HK-2 (cell line): ENCODE data around the gene FHL3.

ENCODE experiments used
- DNase-seq: peaks from one replicate; pipeline ENCODE4 v3.0.0-alpha.2; 2018; ENCODE audit not compliant: unreplicated experiment

Gene FHL3

DNA sequence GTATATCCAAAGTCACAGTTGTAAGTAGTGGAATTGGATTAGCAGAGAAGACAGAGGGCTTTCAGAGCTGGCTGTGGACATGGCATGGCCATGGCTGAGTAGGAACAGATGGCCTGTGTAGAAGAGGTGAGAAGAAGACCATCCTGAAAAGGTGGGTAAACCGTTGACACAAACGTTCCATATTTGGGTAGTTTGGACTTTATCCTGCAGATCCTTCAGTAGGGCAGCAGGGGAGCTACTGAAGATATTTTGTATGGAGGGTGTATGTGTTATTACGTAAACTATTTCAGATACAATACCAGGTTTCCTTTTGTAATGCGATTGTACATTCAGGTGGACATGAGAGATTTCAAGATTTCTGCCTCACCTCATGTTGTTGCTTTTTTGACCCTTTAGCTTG lies 8.9 kb upstream of the FHL3 start:
- DNase-seq, result no peak

DNA sequence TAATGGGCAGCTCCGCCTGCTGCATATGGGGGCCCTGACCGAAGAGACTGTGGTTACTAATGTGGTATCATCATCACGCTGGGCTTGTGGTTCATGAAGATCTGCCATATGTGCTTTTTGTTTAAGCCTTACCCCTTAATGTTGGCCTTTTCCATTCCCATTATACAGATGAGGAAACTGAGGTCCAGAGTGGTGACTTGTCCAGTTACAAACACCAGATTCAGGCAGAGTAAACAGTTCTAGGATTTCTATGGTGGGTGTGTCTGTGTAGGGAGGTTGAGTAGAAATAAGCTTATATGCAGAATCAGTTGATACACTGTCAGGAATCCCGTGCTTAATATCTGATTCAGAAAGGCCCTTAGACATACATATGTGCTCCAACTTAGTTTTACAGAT lies 7.9 kb upstream of the FHL3 start:
- DNase-seq, result no peak

DNA sequence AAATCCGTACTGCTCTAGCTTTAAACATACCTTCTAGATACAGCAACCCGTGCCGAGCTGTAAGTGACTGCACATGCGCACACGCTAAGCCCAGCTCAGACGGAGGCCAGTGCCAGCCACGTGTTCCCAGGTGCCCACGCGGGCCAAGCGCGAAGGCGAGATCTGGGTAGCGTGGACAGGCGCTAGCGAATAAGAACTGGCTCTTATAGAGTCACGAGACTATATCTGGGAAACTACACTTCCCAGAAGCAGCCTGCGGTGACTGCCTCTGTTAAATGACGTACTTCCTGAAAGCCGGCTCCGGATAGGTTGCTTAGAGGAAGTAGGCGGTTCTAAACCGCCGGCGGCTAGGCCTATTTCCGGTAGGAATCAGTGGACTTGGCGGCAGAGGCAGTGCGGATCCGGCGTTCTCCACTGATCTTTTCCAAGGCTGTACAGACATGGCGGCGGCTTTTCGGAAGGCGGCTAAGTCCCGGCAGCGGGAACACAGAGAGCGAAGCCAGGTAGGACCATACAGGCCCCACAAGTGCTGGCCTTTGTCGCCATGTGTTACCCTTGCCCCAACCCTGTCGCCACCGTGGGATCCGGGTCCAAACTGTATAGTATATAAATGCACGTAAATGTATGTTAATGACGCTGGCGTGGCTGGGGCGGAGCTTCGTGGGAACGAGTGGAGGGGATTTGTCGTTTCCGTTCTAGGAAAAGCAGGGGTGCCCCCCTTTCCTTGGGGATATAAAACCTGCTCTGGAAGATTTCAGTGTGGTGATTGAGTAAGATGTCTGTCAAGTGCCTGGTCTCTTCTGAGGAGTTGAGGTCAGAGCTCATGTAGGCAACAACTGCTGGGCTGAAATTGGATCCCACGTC lies 7.3 kb upstream of the FHL3 start, which contains the start of gene UTP11:
Gene UTP11 (plus strand): TSS at position 372 of the 864 bp plus-strand sequence. CDS start 69 bp downstream, at position 441.
- DNase-seq, result peak; percentile 96

DNA sequence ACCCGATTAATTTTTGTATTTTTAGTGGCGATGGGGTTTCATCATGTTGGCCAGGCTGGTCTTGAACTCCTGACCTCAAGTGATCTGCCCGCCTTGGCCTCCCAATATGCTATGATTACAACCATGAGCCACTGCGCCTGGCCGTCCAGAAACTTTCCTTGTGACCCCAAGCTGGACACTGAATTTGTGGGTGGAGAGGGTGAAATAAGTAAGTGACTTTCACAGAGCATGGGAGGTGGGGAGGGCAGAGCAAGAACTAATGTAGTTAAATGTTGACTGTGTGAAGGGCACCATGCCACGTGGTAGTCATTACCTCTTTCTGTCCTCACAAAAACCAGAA lies 4.5 kb upstream of the FHL3 start:
- no peak for DNase-seq

DNA sequence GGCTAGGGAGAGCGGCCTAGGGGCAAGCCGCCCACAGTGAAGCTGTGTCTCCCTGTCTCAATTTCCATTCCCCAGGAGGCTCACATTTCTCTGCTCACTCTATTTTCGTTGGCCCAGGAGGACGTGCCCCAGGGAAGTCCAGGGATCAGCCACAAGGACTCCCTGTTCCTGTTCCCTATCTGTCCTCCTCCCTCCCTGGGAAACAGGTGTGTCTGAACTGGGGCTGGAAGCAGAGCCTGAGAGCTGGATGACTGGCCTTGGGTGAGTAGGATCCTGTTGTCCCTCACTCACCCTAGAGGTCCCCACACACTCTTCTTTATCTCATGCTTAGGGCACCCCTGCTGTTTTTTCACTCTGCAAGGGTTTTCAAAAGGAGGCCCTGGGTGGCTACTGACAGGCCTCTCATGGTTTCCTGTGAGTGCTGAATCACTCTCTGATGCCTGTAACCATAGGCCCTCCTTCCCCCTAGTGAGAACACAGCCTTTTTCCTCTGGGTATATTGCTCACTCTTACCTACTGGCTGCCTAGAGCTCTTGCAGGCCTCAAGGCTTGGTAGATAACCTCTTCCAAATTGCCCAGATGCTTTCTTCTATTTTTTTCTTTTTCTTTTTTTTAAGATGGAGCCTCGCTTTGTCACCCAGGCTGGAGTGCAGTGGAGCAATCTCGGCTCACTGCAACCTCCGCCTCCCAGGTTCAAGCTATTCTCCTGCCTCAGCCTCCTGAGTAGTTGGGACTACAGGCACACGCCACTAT lies 4.0 kb upstream of the FHL3 start:
- no peak for DNase-seq

DNA sequence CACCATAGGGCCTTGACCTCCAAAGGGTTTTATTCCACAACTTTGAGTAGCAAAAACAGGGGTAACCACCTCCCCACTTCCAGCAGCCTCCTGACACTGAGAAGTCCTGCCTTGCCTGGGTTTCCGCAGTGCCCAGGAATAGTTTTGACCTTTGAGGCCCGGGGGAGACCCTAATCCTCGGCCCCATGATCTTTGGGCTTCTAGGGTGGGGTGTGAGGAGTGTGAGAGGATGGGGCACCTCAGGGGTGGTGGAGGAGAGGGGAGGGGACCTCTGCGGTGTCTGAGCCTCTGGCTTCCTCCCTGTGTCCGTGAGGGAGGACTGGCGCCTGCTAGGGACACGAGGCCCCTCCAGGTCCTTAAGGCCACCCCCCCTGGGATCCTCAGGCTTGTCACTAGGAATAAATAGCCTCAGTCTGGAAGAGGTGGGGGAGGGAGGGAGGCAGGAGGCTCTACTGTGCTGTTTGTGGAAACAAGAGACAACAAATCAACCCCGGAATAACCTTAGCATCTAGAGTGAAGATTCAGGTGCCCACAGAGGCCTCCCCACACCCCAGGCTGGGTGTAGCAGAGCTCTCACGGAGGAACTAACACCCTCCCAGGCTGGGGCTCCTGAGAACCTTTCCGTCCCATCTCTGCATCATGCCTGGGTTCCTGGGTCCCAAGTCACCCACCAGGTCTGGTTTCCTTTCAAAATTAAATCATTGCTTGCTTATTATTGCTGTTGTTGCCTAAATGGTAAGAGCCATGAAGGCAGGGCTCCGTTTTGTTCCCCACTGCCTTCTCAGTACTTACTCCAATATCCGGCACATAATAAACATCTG lies 904 bp upstream of the FHL3 start:
- no peak for DNase-seq

DNA sequence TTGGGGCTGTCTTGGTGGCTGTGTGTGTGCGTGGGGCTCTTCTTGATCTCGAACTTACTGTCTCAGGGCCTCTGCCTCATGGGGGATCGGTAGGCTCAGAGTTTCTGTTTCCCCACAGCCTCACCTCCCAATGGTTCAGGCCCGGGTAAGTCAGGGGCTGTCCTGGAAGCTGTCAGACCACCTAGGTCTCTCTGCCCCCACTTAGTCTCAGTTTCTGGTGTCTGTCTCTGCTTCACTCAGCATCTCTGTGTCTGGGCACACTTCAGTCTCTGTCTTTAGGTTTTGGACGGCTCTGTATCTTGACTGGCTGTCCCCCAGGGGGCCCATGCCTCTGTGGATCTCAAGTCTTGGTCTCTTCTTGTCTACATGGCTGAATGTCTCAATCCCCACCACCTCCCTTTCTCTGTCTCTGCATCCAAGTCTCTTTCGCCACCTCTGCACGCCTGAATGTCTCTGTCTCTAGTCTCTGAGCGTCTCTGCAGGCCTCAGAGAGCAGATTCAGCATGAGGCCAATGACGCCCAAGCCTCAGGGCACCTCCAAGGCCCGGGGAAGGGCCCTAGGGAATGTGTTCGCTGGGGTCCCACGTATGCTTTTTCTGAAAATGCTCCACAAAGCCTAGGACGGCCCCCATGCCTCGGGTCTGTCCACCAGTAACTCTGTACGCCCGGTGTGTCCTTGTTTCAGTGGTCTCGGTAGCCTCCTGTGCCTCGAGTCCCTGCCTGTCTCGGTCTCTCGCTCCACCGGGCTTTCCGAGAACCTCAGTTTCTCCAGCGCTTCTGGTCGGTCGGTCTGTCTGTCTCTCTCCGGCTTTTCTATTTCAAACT lies 818 bp downstream of the FHL3 start:
- DNase-seq, result no peak

DNA sequence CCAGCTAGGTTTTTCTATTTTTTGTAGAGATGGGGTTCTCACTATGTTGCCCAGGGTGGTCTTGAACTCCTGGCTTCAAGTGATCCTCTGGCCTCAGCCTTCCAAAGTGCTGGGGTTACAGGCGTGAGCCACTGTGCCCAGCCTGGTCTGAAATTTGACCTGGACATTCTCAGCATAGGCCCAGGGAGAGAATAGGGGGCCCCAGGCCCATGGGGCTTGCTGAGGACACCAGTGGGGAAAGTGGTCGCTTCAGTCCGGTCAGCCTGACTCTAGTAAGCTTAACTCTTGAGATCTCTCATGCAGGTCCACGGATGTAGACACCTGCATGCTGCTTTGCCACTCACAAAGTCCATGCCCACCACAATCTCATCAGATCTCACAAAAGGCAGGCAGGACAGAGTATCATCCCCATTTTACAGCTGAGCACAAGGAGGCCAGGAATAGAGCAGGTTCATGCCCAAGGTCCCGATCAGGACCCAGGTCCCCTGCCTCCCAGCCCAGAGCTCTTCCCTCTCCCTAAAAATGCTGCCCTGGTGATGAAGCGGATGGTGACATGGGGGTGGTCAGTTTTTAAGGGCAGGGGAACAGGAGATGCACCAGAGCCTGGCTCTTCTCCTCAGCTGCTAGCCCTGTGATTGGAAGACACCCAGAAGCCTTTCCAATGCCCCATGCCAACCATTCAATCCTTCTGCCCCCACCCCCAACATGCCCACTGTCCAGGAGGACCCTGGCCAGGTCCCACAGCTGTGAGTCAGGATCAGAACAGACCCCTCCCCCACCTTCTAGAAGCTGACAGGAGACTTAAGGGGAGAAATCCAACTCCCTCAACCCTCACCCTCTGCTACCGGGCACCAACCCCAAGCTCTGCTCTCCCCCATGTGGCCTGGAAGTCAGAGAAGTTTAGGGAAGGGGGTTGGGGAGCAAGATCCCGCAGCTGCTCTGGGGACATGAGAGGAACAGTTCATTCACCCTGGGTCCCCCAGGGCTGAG lies 1.8 kb downstream of the FHL3 start:
- DNase-seq, result no peak

DNA sequence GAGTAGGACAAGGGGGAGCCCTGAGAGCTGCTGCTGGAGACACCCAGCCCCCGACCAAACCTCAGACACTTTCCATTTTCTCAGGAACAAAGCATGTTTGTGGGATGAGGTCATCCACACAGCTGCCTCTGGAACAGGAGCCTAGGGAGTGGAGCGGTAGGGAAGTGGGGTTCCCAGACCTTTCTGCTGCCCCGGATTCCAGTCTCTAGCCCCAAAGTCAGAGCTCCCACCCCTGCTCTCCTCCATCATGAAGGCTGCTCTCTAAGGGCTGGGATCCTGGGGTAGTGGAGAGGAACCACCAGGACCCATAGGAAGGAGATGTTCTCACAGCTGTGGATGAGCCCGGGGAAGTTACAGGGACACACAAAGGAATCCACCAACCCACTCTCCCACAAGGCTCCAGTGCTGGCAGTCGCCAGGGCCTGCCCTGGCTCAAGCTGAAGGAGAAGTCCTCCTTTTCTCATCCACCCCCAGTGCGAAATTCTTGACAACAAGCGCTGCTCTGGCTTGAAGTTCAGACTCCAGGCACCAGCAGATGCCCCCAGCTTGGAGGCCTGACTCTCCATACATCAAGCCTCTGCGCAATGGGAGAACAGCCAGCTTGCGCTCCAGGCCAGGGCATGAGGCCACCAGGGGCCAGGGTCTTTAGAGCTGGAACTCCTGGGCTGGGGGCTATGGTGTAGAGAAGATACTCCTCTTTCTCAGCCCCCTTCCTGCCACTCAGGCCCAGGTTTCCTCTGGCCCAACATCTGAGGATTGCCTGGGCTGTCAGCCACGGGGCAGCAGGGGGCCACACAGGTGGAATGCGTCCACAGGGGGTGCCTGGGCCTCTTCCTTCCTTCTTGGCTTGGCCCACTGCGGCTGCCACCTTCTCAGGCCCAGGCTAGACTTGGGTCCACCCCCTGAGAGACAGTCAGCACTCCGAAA lies 4.5 kb downstream of the FHL3 start:
- peak; percentile 70 for DNase-seq

DNA sequence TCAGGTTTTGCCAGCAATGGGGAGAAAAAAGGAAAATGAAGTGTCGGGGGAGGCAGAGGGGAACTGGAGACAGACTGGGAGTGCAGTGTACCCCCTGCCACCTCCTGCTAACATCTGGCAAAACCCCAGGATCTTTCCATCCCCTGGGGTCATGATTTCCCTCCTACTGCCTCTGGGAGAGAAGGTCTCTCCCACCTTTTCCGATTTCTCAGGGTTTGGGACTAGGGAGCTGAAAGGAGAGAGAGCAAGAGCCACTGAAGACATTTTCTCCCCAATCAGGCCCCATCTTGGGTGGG lies 5.1 kb downstream of the FHL3 start:
- DNase-seq, result no peak

DNA sequence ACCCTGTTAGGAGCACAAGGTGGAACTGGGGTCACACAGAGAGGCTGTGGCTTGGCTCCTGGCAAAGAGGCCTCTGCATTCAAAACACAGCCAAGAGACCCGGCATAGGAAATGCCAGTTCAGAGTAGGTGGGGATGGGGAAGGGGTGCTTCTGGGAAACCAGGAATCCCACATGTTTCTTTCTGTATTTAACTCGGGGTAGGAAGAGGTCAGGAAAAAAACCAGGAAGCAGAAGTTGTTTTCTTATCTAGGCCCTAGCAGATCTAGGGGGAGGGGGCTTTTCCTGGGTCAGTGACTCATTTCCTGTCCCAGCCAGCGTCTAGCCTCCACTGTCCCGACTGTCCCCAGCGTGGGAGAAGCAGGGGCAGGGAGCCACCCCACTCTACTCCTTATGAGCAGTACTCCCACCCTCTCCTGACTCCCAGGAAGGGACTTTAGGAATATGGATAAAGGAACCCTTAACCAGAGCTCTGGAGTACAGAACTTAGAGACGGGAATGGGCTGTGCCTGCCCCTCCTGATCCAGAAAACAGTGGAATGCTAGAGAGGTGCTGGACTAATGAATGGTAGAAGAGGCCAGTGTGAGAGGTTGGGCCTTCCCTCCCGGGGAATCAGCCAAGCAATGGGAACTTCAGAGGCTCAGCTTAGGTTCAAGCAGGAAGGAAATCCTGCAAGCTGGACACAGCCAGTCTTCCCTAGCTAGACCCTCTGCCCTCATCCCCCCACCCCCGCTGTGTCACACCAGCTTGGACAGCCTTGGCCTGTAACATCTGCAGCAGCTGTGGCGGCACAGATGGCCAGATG lies 5.7 kb downstream of the FHL3 start:
- DNase-seq, result peak; percentile 69

DNA sequence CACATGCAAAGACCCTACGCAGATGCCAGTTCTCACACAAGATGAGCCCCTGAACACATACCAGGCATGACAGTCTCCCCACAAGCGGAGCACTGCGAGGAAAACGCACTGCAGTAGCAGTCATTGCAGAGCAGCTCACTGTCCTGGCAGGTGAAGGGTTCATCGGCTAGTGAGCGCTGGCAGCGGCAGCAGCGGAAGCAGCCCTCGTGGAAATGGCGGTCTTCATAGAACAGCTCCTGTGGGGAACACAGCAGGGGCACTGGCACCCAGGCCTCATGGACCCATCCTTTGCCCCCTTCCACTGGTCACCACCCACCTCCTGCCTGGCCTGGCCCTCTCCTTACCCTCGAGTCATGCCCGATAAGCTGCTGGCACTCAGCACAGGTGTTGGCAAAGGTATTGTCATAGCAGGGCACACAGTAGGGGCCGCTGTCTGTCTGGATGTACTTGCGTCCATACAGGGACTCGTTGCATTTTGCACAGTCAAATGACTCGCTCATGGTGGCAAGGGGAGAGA lies 6.3 kb downstream of the FHL3 start:
- no peak for DNase-seq

DNA sequence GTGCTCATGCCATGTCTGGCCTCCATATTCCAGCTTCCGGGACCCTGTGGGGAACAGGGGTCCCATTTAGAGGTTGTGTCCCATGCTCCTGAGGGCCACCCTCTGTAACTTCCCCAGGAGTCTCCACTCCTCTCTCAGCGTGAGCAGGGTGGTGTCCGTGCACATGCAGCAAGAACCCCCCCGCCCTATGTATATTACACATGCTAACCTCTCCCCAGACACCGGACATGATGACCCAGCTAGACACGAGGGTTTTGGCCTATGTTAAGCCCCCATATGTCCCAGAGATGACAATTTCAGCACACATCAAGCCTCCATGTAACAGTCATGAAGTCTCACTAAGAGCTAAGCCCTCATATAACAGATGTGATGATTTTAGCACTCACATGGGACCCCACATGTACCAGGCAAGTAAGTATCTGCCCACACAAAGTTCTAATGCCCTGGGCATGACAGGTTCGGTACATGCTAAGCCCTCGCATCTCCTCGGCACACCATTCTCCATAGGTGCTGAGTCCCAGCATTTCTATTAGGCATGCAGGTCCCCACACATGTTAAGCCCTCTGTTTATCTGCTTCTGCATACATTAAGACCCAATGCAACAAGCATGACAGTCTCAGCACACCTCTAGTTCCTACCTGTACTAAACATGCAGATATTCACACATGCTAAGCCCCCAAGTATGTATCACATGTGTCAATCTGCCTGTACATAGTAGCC lies 7.1 kb downstream of the FHL3 start:
- DNase-seq, result no peak

DNA sequence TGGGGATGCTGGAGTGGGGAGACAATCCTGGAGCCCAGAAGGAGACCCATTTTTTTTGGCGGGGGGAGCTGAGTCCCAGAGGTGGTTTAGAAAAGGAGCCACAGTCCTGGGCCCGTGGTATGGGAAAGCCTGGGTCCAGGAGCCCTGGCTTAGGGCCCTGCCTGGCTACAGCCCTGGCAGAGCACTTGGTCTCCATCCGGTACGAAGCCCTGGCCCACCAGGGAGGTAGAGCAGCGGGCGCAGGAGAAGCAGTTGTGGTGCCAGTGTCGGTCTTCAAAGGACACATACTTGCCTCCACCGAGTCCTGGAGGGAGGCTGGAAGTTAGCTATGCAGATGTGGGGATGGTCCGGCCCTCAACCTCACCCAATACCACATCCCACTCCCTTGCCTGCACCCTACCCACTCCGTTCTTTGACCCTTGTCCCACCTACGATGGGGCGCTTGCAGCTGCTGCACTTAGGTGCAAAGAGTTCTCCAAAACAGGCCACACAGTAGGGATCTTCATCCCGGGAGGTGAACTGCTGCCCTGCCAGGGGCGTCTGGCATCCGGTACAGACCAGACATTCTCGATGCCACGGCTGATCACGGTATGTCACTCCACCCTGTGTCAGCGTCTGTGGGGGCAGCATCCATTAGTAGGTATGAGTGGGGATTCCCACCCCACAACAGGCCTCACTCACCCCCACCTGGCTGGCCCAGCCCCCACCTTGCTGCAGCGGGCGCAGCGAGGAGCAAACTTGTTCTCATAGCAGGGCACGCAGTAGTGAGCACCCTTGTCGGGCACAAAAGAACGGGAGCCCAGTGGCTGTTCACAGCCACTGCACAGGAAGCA lies 7.8 kb downstream of the FHL3 start:
- no peak for DNase-seq

DNA sequence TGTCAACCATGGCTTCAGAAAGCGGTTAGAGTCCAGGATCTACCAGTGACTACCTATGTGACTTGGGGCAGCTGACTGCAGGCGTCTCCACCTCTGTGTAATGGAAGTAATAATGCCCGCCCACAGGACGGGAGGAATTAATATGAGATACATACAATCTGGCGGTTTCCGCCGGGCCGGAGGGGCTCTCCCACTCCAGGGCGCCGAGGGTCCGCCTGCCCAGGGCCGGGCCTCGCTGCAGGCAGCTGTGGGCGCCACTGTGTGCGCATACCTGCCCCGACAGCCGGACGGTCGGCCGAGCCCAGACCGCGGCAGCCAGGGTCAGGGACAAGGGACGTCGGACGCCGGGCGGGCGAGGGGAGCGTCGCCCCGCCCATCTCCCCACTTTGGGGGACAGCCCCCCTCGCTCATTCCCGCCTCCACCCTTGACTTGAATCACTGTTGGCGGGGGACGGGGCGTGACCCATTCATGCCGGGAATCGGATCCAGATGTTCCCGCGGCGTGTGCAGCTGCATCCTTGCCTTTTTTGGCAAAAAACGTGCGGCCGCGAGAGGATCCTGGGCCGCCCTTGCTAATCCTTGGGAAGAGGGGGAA lies 9.5 kb downstream of the FHL3 start:
- no peak for DNase-seq

DNA sequence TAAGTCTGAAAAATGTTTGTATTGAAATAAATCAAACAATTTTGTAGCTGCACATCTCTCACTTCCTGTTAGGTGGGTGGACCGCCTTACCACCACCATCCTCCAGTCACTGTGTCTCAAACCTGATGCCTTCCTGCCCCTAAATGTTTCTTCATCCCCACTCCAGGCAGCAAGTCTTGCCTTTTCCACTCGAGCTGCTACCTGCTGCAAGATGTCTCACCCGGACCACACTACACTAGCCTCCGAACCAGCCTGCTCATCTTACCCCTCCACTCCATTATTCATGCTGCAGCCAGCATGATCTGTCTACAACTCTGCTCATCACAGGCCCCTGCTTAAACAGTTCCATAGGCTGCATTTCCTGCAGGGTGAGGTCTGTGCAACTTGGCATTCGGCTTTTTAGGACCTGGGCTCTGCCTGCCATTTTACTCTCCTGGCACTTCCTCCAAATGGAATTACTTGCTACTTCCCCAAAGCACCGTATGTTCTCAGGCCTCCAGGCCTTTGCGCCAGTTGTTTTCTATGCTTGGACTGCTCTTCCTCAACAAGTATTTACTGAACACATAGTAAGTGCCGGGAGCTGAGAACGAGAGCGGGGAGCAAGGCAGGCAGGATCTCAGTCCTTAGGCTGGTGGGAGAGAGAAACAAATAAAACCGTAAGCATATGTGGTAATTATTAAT lies 10.3 kb downstream of the FHL3 start:
- DNase-seq, result no peak
